RPMI8226 (cell line): ENCODE measurements around the gene ZNF346.
"Not testable (repeated sequence)": the region's sequence is repeated elsewhere in the genome, so short reads cannot be mapped to it uniquely, and the experiment has no call there.

Source experiments
- DNase-seq: peaks from one replicate; pipeline ENCODE4 v3.0.0-alpha.2; 2015

The ZNF346 gene

GRCh38 chr5:177010153-177010552, 12.3 kb upstream of the ZNF346 start:
- no peak for DNase-seq

DNA sequence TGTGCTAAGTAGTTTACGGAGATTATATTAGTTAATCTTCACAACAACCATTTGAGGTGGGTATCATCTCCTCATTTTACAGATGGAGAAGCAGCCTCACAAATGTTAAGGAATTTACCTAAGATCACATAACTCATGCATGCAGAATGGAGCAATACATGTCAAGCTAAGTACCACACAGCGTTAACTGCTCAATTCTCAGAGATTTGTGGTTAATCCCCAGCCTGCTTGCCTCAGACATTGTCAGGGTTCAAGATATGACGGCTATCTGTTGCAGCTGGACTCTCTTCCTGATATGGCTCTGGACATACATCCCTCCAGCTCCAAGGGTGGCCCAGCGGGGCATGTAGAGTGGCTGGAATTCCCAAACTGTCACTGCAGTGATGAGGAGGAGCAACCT, 7.3 kb upstream of the ZNF346 start:
- DNase-seq: no peak

DNA sequence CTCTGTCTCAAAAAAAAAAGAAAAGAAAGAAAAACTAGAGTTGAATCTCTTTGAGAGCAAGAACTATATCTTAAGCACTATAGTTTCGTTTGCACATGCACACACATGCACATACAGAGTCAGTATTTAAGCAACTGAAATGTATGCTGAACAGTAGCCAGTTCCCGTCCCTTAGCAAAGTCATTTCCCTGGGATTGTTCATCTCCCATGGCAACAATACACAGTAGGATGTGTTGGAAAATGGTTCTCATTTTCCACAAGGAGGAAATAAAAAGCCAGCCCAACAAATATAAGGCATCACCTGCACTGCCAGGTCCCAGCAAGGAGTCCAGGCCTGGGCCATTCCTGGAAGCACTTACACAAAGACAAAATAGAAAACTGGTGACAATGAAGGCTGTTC, 4.2 kb upstream of the ZNF346 start:
- no peak for DNase-seq

DNA sequence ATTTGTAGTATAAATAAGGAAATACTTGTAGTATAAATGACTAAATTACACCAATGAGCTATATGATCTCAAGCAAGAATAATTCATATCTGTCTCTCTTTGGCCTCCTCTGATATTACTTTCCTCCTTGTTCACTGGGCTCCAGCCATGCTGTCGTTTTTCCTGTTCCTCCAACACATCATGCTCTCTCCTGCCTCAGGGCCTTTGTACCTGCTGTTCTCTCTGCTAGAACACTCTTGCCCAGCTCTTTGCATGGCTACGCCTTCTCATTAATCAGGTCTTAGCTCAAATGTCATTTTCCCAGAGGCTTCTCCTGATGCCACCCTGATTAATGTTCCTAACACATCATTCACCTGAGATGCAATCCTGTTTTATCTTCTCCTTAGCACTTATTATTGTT, 2.5 kb upstream of the ZNF346 start:
- DNase-seq: no peak

DNA sequence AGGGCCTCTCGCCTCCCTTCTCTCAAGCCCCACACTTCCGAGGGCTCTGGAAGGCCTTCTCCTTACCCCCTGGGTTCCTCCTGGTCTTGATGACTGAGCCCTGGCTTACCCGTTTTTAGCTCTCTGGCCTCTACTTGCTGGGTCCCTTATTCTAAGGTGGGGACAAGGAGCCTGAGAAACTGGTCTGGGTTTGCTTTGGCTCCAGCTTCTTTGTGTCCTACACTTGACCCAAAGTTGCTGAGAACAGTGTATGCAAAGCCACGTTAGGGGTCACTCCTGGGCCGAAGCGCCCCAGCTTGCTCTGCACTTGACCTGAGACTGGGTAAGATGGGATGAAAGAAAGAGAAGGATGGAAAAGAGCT, 788 bp downstream of the ZNF346 start:
- peak; percentile 29 for DNase-seq

GRCh38 chr5:177024559-177024958, 2.1 kb downstream of the ZNF346 start:
- no peak for DNase-seq

GRCh38 chr5:177025101-177025601, 2.7 kb downstream of the ZNF346 start:
- DNase-seq: no peak

DNA sequence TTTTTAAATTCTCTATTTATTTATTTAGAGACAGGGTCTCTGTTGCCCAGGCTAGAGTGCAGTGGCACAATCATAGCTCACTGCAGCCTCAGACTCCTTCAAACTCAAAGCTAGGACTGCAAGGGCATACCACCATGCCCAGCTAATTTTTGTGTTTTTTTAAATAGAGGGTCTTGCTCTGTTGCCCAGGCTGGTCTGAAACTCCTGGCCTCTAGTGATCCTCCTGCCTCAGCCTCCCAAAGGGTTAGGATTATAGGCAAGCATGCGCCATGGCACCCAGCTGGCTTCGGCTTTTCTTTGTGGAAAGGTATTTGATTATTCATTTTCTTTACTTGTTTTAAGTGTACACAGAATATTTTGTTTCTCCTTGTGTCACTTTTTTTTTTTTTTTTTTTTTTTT, 5.2 kb downstream of the ZNF346 start:
- no peak for DNase-seq

DNA sequence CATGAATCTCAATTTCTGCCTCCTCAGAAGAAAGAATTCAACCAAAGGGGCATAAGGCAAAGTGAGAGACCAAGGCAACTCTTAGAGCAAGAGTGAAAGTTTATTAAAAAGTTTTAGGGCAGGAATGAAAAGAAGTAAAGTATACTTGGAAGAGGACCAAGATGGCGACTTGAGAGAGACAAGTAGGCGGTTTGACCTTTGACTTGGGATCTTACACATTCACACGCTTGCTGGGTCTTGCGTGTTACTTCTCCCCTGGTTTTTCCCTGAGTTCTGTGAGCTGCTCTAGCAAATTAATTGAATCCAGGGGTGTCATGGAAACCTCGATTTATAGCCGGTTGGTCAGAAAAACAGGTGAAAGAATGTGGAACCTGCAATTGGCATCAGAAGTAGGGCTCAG, 7.0 kb downstream of the ZNF346 start:
- no peak for DNase-seq

DNA sequence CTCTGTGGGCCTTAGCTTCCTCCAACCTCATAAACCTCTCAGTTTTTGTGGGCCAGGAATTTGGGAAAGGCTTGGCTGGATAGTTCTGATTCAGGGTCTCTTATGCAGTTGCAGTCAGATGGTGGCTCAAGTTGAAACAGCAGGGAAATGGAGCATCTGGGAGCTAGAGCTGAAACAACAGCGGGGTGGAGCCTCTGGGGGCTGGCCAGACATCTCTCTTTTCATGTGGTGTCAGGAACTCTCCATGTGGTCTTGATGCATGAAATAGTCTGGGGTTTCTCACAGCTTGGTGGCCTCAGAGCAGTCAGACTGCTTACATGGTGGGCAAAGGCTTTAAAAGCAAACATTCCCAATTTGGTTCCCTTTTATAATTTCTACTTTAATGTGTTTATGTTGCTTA, 13.5 kb downstream of the ZNF346 start:
- no peak for DNase-seq

DNA sequence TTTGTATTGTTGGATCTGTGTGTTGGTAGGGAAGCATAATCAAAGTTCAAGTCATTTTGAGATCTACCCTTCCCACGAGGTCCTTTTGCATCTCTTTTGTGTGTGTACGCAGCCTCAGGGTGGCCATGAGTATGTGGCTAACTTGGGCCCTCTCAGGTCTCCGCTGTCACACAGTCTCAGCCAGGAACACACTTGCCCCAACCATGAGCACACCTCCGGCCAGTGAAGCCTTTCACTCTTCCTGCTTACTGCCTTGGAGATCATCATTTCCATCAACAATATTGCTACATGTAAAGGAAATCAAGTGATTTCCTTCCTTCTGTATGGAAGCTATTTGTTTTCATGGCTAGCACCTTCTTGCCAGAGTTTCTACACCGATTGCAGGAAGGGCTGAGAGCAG, 13.9 kb downstream of the ZNF346 start:
- DNase-seq: no peak

- DNase-seq: no peak
These were observed 14.4 kb downstream of the ZNF346 start for GRCh38 chr5:177036921-177037320.

GRCh38 chr5:177040814-177041420, 18.4 kb downstream of the ZNF346 start:
- DNase-seq: peak; percentile 61

DNA sequence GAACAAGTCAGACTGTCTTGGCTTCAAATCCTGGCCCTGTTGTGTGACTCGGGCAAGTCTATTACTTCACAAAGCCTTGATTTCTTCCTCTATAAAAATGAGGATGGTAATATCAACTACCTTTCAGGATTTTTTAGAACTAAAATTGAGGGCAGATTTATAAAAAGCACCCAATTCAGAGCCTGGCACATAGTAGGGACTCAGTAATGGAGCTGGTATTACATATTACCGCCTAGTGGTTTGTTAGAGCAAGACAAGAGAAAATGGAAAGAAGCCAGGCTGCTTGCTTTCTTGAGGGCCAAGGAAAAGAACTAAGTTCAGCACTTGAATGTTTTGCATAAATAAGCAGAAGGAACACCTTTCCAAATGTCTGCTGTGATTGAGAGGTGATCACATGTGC, 19.4 kb downstream of the ZNF346 start:
- DNase-seq: no peak

DNA sequence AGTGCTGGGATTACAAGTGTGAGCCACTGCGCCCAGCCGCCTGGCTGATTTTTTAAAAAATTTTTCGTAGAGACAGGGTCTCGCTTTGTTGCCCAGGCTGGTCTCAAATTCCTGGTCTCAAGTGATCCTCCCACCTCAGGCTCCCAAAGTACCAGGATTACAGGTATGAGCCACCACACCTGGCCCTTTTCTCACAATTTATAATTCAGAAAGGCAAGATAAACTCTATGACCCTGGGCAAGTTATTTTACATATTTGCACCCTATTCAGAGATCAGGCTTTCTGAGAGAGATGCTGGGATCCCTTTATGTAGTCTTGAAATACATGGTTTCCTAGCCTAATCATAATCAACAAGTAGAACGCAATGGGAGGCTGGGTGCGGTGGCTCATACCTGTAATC, 20.6 kb downstream of the ZNF346 start:
- no peak for DNase-seq

DNA sequence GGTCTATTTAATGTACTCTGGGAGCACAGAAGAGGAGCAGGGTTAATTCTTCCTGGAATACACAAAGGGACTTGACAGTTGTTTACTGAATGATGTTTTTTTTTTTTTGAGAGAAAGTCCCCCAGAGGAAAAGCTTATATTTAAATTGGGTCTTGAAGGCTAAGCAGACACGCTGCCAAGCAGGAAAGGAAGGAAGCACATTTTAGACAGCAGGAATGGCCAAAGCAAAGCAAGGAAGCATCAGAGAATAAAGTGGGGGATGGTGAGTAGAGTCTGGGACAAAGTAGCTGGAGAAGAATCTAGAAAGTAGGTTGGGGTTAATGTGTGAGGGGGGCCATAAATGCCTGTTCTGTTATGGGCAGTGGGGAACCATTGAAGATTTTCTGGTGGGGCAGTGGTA, 21.5 kb downstream of the ZNF346 start:
- DNase-seq: no peak

DNA sequence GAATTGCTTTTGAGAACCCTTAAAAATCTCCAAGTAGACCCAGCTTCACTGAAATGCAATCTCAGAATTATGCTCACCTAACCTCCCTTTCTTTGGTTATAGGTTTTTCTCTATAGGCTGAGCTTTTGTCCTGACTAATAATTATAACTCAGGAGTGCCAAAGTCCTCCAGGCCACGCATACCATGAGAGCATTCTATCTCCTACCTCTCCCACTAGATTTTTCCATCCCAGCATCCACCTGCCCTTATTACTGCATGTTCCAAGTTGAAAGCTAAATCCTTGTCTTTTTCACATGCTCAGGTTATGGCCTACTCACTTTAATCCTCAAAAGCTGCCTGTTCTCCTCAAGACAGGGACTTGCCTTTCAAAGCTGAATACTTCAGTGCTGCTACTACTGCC, 22.1 kb downstream of the ZNF346 start:
- no peak for DNase-seq

GRCh38 chr5:177045631-177046030, 23.1 kb downstream of the ZNF346 start:
- no peak for DNase-seq

DNA sequence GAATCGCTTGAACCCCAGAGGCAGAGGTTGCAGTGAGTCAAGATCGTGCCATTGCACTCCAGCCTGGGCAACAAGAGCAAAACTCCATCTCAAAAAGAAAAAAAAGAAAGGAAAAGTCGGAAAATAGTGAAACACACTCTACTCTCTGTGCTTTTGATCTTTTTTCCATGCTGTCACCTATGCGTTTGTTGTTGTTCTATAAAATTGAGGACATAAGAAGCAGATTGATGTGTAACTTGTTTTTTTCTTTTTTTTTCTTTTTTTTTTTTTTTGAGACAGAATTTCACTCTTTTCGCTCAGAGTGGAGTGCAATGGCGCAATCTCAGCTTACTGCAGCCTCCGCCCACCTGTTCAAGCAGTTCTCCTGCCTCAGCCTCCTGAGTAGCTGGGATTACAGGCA, 26.0 kb downstream of the ZNF346 start:
- DNase-seq: not testable (repeated sequence)

DNA sequence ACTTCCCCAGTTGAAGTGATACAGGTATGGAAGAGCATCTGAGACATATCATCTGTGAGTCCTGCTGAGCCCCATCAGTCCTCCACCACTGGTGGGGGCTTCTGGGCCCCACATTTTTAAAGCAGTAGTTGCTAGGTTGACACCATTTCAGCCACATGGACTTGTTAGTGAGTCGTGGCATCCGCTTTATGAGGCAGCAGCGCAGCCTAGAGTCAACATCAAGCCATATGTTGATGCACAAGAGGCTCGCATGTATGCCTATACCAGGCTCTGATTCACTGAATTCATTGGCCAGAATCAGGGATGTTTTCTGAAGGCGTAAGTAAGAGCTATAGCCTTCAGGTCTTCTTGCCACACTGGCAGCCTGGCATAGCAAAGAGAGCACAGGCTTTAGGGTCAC, 26.8 kb downstream of the ZNF346 start:
- no peak for DNase-seq

DNA sequence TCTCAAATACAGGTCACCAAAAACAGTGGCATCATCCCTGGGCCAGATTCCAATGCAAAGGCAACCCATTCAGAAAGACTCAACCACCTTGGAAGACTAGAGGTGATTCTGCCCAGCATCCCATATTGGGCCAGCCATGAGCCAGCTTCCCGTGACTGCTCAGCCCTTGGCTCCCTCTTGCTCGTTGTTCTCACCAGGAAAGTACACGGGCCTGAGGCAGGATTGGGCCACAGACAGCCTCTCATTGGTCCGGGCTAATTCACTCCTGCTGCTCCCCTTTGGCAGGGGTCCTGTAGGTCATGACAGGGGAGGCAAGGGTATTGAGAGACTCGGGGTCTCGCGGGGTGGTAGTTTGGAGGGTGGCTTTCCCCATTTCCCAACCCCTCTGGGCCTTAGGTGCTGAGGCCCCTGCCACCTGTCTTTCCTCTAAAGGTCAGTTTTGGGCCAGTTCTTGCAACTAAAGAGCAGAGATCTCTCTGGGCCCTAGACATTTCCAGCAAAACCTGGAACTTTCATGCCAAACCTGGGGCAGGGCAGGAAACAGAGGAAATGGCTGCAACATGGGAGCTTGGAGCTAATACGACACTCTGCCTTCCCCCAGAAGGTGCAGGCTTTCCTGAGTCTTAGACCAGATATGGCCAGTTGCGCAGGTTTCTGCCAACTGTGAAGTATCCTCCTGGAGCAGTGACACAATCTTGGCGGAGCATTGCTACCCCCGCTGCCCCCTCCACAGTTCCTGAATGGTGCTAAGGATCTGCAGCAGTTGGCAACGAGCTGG, 42.2 kb downstream of the ZNF346 start:
- no peak for DNase-seq

- no peak for DNase-seq
These were observed 43.0 kb downstream of the ZNF346 start for GRCh38 chr5:177065491-177065890.

- no peak for DNase-seq
These were observed 43.7 kb downstream of the ZNF346 start for GRCh38 chr5:177066224-177066623.

DNA sequence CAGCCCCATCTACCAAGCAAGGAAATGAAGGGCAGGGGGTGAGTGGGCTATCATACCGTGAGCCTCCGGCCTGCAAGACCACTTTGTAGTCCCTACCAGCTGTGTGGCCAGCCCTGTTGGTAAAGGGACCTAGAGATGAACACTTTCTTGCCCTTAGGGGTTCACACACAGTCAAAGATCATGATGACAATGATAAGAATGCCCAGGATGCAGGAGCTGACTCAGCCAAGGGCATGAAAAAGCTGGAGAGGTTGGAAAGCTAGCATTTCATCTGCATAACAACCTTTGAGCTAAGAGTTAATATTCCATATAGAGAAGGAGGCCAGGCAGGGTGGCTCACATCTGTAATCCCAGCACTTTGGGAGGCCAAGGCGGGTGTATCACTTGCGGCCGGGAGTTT, 45.0 kb downstream of the ZNF346 start:
- DNase-seq: no peak
